Endothelial cell (in vitro differentiated cells): ENCODE results near the gene GPR146. TPM values are rescaled to one million over a fixed set of nuclear protein-coding genes. Genes with fewer than 3 reads are reported as not detected.
A peak's percentile ranks its signal among the peaks of the same experiment; 100 is the strongest.

Experiments
- DNase-seq: peaks from one replicate; pipeline ENCODE4 v3.0.0; 2021; ENCODE audit warnings: low spot score
- H3K27ac Mint-ChIP-seq: one replicate; pipeline ENCODE4 v1.8.0; 2021; ENCODE audit warnings: mixed read lengths, inconsistent platforms; ENCODE audit not compliant: unreplicated experiment
- H3K27me3 Mint-ChIP-seq: one replicate; pipeline ENCODE4 v1.8.0; 2021; ENCODE audit warnings: mild to moderate bottlenecking, moderate library complexity, mixed read lengths, inconsistent platforms; ENCODE audit not compliant: unreplicated experiment
- H3K36me3 Mint-ChIP-seq: one replicate; pipeline ENCODE4 v1.8.0; 2021; ENCODE audit warnings: mild to moderate bottlenecking, low read depth, mixed read lengths, inconsistent platforms; ENCODE audit not compliant: unreplicated experiment
- H3K4me1 Mint-ChIP-seq: one replicate; pipeline ENCODE4 v1.8.0; 2021; ENCODE audit warnings: mild to moderate bottlenecking, mixed read lengths, inconsistent platforms; ENCODE audit not compliant: unreplicated experiment
- H3K4me3 Mint-ChIP-seq: one replicate; pipeline ENCODE4 v1.8.0; 2021; ENCODE audit warnings: mild to moderate bottlenecking, mixed read lengths, inconsistent platforms; ENCODE audit not compliant: unreplicated experiment
- H3K9me3 Mint-ChIP-seq: one replicate; pipeline ENCODE4 v1.8.0; 2021; ENCODE audit warnings: mixed read lengths, inconsistent platforms; ENCODE audit not compliant: unreplicated experiment
- CTCF ChIP-seq: fragments of 200-600 bp; sonication (generic); IDR thresholded peaks from one replicate; pipeline ENCODE4 v1.5.0; 2021; ENCODE audit warnings: antibody characterized with exemption; ENCODE audit not compliant: unreplicated experiment
- total RNA-seq: library from RNA; stranded (reverse); fragmentation: NEBNext Ultra II Directional; extraction: Animal tissue kit (Norgen Biotek cat#: 25700); gene quantifications from one replicate; pipeline ENCODE4 v1.2.1, GENCODE V29; 2021; ENCODE audit not compliant: unreplicated experiment

Gene GPR146
- total RNA-seq, 1 donor from 2014 or later = 8.1 TPM

DNA sequence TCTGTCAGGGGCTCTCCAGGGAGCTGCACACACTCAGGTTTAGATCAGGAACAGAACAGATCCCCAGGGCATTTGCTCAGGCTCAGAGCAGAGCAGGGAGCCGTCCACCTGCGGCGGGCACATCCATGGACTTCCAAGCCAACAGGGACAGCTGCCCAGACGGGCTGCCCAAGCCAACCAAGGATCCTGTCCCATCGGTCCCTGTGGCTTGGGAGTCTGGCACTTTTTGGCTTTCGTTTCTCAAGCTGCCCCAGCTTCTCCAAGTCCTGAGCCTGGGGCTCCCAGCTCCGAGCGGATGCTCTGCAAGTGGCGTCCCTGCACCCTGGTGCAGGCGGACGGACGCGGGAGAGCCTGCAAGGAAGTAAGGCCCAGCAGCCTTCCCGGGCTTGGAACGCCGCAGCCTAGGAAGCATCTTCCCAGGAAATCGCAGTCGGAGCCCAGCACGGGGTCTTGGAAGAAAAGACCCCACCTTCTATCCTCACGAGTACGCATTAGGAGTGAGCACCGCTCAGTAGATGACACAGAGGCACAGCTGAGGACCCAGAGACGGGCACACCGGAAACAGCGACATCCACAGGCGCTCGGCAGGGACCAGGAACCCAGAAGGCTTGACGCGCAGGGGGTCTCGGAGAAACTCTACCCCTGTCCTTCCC is 6.0 kb downstream of the GPR146 start:
- peak overlapping the region; percentile 42 for H3K27ac Mint-ChIP-seq
- peaks cover 67% of the 10 kb centered on the region for H3K4me1 Mint-ChIP-seq
- no peak overlapping the region for H3K4me3 Mint-ChIP-seq
- H3K27me3 Mint-ChIP-seq = peaks cover 18% of the 10 kb centered on the region
- DNase-seq = no peak
- H3K36me3 Mint-ChIP-seq = peaks cover 6% of the 10 kb centered on the region
- TF ChIP-seq CTCF = no peak
- no peaks in the 10 kb centered on the region for H3K9me3 Mint-ChIP-seq

GRCh38 chr7:1050956-1051690 is 6.8 kb downstream of the GPR146 start:
- no peak overlapping the region for H3K4me3 Mint-ChIP-seq
- DNase-seq = no peak
- no peaks in the 10 kb centered on the region for H3K9me3 Mint-ChIP-seq
- H3K27me3 Mint-ChIP-seq = peaks cover 18% of the 10 kb centered on the region
- H3K4me1 Mint-ChIP-seq = peaks cover 62% of the 10 kb centered on the region
- peaks cover 6% of the 10 kb centered on the region for H3K36me3 Mint-ChIP-seq
- TF ChIP-seq CTCF = no peak
- peak overlapping the region; percentile 95 for H3K27ac Mint-ChIP-seq

DNA sequence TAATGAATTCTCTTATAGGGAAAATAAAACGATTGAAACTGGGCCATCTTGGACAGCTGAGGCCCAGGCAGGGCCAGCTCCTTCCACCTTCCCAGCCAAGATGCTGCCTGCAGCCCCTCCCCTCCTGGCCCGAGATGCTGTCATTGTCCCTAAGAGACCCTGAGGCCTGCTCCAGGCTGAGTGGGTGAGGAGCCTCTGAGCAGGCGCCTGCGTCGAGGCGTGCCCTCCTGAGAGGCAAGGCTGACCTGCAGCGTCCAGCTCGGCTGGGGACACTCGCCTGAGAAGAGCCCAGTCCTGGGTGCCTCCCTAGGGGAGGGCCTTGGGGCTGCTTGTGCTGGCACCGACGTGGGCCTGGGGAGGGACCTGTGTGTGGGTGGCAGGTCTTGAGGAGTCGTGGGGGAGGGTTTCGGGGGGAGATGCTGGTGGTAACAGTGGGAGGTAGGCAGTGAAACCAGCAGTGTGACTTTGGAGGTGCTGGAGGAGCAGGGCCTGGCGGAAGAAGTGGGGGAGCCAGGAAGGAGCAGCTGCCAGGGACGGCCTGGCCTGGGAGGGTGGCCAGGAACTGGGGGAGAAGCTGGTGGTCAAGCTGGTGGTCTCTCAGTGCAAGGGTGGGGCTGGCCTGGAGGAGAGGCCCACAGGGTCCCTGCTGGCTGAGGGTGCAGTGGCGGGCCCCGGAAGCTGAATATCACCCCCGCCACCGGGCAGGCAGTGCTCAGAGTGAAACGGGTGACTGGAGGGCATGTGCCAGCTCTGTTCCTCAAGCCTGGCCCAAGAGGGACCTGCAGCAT is 7.9 kb downstream of the GPR146 start:
- no peak for DNase-seq
- Mint-ChIP-seq H3K36me3 (peaks cover 6% of the 10 kb centered on the region), H3K9me3 (no peaks in the 10 kb centered on the region), H3K4me3 (peak overlapping the region; percentile 15), H3K27me3 (peaks cover 18% of the 10 kb centered on the region), H3K27ac (peak overlapping the region; percentile 95), H3K4me1 (peaks cover 51% of the 10 kb centered on the region)
- TF ChIP-seq CTCF = no peak

DNA sequence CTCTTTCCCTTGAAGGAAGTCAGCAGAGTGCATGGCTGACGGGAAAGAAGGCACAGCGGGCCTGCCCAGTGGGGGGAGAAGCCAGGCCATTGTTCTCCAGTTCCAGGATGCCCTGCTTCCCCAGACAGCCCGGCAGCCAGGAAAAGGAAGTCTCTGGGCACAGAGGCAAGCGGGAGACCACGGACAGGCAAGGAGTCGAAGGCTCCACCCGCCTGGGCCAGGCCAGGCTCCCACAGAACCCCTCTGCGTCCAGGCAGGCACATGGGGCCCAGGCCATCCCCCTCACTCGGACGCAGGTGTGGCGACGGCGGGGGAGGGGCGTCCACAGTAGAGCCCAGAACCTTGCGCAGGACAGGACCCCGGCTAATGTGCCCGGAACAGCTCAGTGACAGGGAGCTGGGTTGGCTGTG is 8.7 kb downstream of the GPR146 start:
- Mint-ChIP-seq H3K9me3 (no peaks in the 10 kb centered on the region), H3K27ac (peak overlapping the region; percentile 95), H3K4me1 (peaks cover 44% of the 10 kb centered on the region), H3K4me3 (no peak overlapping the region), H3K27me3 (peaks cover 14% of the 10 kb centered on the region), H3K36me3 (peaks cover 6% of the 10 kb centered on the region)
- DNase-seq = peak; percentile 72
- TF ChIP-seq CTCF = no peak
